Smooth muscle cell (in vitro differentiated cells): ENCODE measurements around the gene PHF8. TPM values are rescaled to one million over a fixed set of nuclear protein-coding genes. Genes with fewer than 3 reads are reported as not detected.

Source experiments
- DNase-seq: peaks from one replicate; lab custom pipeline; 2025; ENCODE audit not compliant: unreplicated experiment; lab: John Stamatoyannopoulos, UW
- H2AFZ ChIP-seq: fragments of 200-600 bp; sonication (generic); 2 replicates; pipeline ENCODE4 v1.6.0; 2016; ENCODE audit warnings: antibody characterized with exemption, low read depth, mild to moderate bottlenecking
- H3F3A ChIP-seq: fragments of 200-600 bp; sonication (generic); 2 replicates; pipeline ENCODE4 v1.6.0; 2017; ENCODE audit warnings: antibody characterized with exemption, low read depth
- H3K27ac ChIP-seq: fragments of 200-600 bp; sonication (generic); 2 replicates; pipeline ENCODE4 v1.5.1; 2016; ENCODE audit warnings: low read depth, mild to moderate bottlenecking
- H3K27me3 ChIP-seq: fragments of 200-600 bp; sonication (generic); 2 replicates; pipeline ENCODE4 v1.6.1; 2016; ENCODE audit warnings: low read depth, mild to moderate bottlenecking
- H3K36me3 ChIP-seq: fragments of 200-600 bp; sonication (generic); 2 replicates; pipeline ENCODE4 v1.5.1; 2016; ENCODE audit warnings: low read depth
- H3K4me1 ChIP-seq: fragments of 200-600 bp; sonication (generic); 2 replicates; pipeline ENCODE4 v1.5.1; 2016; ENCODE audit warnings: low read depth
- H3K4me2 ChIP-seq: fragments of 200-600 bp; sonication (generic); 2 replicates; pipeline ENCODE4 v1.6.0; 2016; ENCODE audit warnings: mild to moderate bottlenecking
- H3K4me3 ChIP-seq: fragments of 200-600 bp; sonication (generic); 2 replicates; pipeline ENCODE4 v1.5.1; 2016; ENCODE audit warnings: mild to moderate bottlenecking
- H3K79me2 ChIP-seq: fragments of 200-600 bp; sonication (generic); 2 replicates; pipeline ENCODE4 v1.6.0; 2016; ENCODE audit warnings: low read depth, mild to moderate bottlenecking
- H3K9ac ChIP-seq: fragments of 200-600 bp; sonication (generic); 2 replicates; pipeline ENCODE4 v1.6.0; 2016; ENCODE audit warnings: low read depth
- H3K9me3 ChIP-seq: fragments of 200-600 bp; sonication (generic); replicated peaks from 2 replicates; pipeline ENCODE4 v1.5.1; 2016; ENCODE audit warnings: low read depth
- H4K20me1 ChIP-seq: fragments of 200-600 bp; sonication (generic); 2 replicates; pipeline ENCODE4 v1.6.0; 2016; ENCODE audit warnings: low read depth
- WGBS: methylation state at CpG from one replicate; pipeline ENCODE4 v1.1.7; 2016; ENCODE audit warnings: low lambda C conversion rate; 5-methylcytosine and 5-hydroxymethylcytosine counted together
- polyA plus RNA-seq: library from polyadenylated mRNA; unstranded; fragments of >200 nt; fragmentation: Nextera tagmentation; extraction: Ambion mirVana; gene quantifications from 2 replicates; pipeline ENCODE4 v1.2.1, GENCODE V29; 2016
- total RNA-seq: library from RNA; depleted of rRNA; stranded (reverse); fragments of >200 nt; gene quantifications from 2 replicates; pipeline ENCODE4 v1.2.3, GENCODE V29; 2014
- TF ChIP-seq, protein P1 (sequence below): fragments of 200-600 bp; sonication (generic); IDR thresholded peaks from 2 replicates; pipeline ENCODE4 v1.5.1; 2017; ENCODE audit warnings: borderline replicate concordance, mild to moderate bottlenecking, antibody characterized with exemption; ENCODE audit not compliant: insufficient read depth, poor library complexity, severe bottlenecking

Gene PHF8
- total and polyA plus RNA-seq, 2 experiments from 2014 or later, result 9.0 to 10.5 TPM

DNA sequence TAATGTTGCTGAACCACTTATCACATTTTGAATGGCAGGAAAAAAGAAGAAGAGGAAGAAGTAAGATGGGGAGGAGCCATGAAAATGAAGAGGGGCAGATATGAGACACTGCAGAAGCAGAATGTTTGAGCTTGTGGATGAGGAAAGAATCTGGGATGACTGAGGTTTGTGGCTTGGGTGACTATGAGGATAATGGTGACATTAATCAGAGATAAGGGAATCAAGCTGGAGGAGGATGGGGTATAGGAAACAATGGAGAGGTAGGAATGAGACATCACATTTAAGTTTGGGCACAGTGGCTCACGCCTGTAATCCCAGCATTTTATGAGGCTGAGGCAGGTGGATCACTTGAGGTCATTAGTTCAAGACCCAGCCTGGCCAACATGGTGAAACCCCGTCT is 19.1 kb upstream of the PHF8 start:
- Histone ChIP-seq H4K20me1 (no peaks in the 10 kb centered on the region), H3F3A (no peaks in the 10 kb centered on the region), H3K9ac (no peak overlapping the region), H3K9me3 (no peaks in the 10 kb centered on the region), H3K4me2 (no peak overlapping the region), H2AFZ (no peak overlapping the region), H3K4me3 (no peak overlapping the region), H3K27ac (no peak overlapping the region), H3K79me2 (no peaks in the 10 kb centered on the region), H3K27me3 (no peaks in the 10 kb centered on the region), H3K4me1 (no peaks in the 10 kb centered on the region), H3K36me3 (no peaks in the 10 kb centered on the region)
- TF ChIP-seq, protein P1, sequence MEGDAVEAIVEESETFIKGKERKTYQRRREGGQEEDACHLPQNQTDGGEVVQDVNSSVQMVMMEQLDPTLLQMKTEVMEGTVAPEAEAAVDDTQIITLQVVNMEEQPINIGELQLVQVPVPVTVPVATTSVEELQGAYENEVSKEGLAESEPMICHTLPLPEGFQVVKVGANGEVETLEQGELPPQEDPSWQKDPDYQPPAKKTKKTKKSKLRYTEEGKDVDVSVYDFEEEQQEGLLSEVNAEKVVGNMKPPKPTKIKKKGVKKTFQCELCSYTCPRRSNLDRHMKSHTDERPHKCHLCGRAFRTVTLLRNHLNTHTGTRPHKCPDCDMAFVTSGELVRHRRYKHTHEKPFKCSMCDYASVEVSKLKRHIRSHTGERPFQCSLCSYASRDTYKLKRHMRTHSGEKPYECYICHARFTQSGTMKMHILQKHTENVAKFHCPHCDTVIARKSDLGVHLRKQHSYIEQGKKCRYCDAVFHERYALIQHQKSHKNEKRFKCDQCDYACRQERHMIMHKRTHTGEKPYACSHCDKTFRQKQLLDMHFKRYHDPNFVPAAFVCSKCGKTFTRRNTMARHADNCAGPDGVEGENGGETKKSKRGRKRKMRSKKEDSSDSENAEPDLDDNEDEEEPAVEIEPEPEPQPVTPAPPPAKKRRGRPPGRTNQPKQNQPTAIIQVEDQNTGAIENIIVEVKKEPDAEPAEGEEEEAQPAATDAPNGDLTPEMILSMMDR, result no peak
- no peak for DNase-seq
- 79% methylated on average over 2 of the region's 2 CpGs for WGBS

GRCh38 chrX:54049801-54050200 is 5.5 kb upstream of the PHF8 start:
- 52% methylated on average over 3 of the region's 3 CpGs for WGBS
- Histone ChIP-seq H3K36me3 (no peaks in the 10 kb centered on the region), H3K27me3 (no peaks in the 10 kb centered on the region), H3K4me3 (no peak overlapping the region), H3K27ac (no peak overlapping the region), H3K9ac (no peak overlapping the region), H3K4me2 (no peak overlapping the region), H3K79me2 (no peaks in the 10 kb centered on the region), H3K9me3 (no peaks in the 10 kb centered on the region), H4K20me1 (no peaks in the 10 kb centered on the region), H3F3A (no peaks in the 10 kb centered on the region), H3K4me1 (no peaks in the 10 kb centered on the region), H2AFZ (no peak overlapping the region)
- no peak for DNase-seq
- TF ChIP-seq, protein P1, result no peak

DNA sequence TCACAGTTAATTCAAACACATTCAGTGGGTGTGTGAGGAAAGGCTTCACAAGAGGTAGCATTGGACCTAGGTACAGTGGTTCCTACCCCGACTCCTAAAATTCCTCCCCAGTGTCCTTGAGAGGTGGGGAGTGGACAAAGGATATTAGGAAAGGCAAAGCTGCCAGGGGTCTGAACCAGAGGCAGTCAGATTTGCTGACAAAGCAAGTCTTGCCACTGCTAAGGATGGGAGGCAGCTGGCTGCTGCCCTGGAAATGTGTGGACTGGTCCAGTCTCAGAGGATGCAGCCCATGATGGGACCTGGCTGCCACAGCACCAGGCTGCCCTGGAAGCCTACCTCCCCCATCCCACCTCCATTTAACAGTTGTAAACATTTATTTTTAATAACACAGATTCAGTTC is 4.1 kb upstream of the PHF8 start:
- H3K4me1 ChIP-seq, result no peaks in the 10 kb centered on the region
- WGBS, result 86% methylated on average over 1 of the region's 1 CpG
- no peaks in the 10 kb centered on the region for H3K79me2 ChIP-seq
- no peaks in the 10 kb centered on the region for H3K27me3 ChIP-seq
- H3K4me3 ChIP-seq, result no peak overlapping the region
- DNase-seq, result no peak
- H3K9me3 ChIP-seq, result no peaks in the 10 kb centered on the region
- no peak overlapping the region for H3K4me2 ChIP-seq
- no peaks in the 10 kb centered on the region for H3K36me3 ChIP-seq
- H3F3A ChIP-seq, result no peaks in the 10 kb centered on the region
- H4K20me1 ChIP-seq, result no peaks in the 10 kb centered on the region
- H3K9ac ChIP-seq, result no peak overlapping the region
- H2AFZ ChIP-seq, result no peak overlapping the region
- TF ChIP-seq, protein P1, result no peak
- H3K27ac ChIP-seq, result no peak overlapping the region

DNA sequence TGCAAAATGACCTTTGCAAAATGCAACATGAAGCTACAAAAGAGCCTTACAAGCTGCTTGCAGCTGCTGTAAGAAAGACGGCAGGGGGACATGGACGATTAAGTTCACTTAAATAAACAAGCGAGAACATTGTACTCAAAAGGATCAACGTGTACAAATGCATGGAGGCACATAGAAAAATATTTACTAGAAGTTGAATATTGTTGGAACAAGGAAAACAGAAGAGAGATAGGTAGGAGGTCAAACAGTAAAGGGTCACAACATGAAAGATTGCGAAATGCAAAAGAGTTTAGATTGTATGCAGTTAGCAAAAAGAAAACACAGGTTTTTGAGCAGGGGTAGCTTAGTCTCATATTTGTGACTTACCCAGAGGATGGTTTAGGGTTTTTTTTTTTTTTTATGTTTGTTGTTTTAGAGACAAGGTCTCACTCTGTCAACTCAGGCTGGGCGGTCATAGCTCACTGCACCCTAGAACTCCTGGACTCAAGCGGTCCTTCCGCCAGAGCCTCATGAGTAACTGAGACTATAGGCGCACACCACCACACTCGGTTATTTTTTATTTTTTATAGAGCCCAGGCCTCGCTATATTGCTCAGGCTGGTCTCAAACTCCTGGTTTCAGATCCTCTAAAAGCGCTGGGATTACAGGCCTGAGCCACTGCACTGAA is 1.4 kb upstream of the PHF8 start:
- DNase-seq, result no peak
- Histone ChIP-seq H3K4me3 (no peak overlapping the region), H3F3A (no peaks in the 10 kb centered on the region), H3K27me3 (no peaks in the 10 kb centered on the region), H4K20me1 (no peaks in the 10 kb centered on the region), H3K9ac (no peak overlapping the region), H3K27ac (peak overlapping the region; percentile 97), H3K36me3 (no peaks in the 10 kb centered on the region), H3K4me1 (no peaks in the 10 kb centered on the region), H2AFZ (no peak overlapping the region), H3K4me2 (no peak overlapping the region), H3K79me2 (no peaks in the 10 kb centered on the region), H3K9me3 (no peaks in the 10 kb centered on the region)
- WGBS, result 86% methylated on average over 12 of the region's 12 CpGs
- TF ChIP-seq, protein P1, result no peak
